ENCODE data around the gene SRRM2. TPM values are rescaled to one million over a fixed set of nuclear protein-coding genes. Genes with fewer than 3 reads are reported as not detected.
A peak's percentile ranks its signal among the peaks of the same experiment; 100 is the strongest.

Gene SRRM2
- total RNA-seq, 1 donor from 2014 or later: 239 TPM

GRCh38 chr16:2736476-2737237 is 15.8 kb upstream of the SRRM2 start:
- ATAC-seq: no peak
- intact Hi-C loops (cut with DNase I): no loop called here
- no peak for DNase-seq (ENCODE audit: missing footprints)

DNA sequence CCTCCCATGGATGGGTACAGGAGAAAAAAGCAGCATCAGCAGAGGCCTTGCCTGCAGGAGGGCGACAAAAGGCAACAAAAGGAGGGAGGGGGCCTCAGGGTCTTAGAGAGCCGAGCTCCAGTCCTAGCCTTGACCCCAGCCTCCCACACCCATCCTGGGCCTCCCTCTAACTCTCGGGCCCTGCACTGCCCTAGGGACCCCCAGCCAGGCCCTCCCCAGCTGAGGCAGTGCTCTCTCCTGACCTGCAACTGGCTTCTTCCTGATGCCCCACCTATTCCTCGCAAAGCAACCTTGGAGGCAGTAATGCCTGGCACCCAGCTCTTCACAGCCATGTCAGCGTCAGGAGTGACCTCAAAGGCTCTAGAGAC is 15.2 kb upstream of the SRRM2 start:
- ATAC-seq (no peak), DNase-seq (ENCODE audit: missing footprints) (no peak)
- intact Hi-C loops (cut with DNase I): no loop called here

GRCh38 chr16:2737895-2738418 is 14.5 kb upstream of the SRRM2 start:
- DNase-seq (ENCODE audit: missing footprints): no peak
- intact Hi-C loops (cut with DNase I): no loop called here
- no peak for ATAC-seq

GRCh38 chr16:2738615-2739014 is 13.8 kb upstream of the SRRM2 start:
- DNase-seq (ENCODE audit: missing footprints) (no peak), ATAC-seq (no peak)
- intact Hi-C loops (cut with DNase I): no loop called here

DNA sequence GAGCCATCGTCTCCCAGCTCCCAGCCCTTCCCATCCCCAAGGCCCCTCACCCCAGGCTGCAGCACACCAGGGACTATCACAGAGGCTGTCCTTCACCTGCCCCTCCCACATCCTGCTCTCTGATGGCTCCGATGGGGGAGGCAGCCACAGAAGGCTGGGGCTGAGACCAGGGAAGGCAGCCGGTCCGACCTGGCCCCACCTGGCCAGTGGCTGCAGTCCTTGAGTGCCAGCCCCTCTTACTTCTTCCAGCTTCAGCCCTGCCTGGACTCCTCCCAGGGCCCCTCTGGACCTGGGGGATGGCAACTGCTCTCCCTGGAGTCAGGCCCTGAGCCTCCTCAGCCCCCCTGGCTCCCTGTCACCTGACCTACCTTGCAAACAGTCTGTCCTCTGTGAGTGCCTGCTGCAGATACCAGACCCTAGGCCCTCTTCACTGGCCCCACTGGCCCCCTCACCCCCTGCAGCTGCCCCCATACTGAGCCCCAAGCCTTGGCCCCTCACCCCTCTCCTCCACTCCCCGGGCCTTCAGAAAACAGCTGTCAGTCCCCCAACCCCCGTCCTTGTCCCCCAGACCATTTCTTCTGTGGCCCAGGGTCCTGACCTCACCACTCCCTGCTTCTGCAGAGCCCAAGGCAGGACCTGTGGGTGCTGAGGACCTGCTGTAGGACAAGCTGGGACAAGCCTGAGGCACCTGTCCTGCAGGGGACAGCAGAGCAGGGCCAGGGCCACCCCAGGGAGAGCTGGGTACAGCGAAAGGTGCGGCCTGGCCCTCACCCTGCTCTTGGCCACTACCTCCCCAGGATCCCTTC is 12.6 kb upstream of the SRRM2 start:
- no peak for DNase-seq (ENCODE audit: missing footprints)
- no peak for ATAC-seq
- intact Hi-C loops (cut with DNase I): no loop called here

- ATAC-seq (no peak), DNase-seq (ENCODE audit: missing footprints) (no peak)
- intact Hi-C loops (cut with DNase I): no loop called here
Measured at GRCh38 chr16:2740476-2740875, 12.0 kb upstream of the SRRM2 start.

DNA sequence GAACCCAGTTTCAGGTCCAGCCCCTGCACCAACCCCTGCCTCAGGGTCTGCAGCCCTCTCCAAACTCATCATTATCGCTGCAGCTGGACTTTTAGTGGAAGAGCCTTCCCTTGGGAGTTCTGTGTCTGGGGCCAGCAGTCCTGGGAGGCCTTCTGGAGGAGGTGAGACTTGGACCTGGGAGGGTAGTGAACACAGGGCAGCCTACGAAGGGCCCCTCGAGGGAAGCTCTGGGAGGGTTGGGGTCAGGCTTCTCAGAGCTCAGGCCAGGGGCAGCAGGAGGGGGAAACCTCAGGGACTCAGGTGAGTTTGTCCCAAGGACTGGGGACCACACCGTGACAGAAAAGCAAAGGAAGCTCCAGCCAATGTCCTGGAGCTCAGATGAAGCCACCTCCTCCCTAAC is 11.3 kb upstream of the SRRM2 start:
- no peak for ATAC-seq
- DNase-seq (ENCODE audit: missing footprints): no peak
- intact Hi-C loops (cut with DNase I): no loop called here

- ATAC-seq (no peak), DNase-seq (ENCODE audit: missing footprints) (no peak)
- intact Hi-C loops (cut with DNase I): no loop called here
Measured at GRCh38 chr16:2742323-2743006, 10.0 kb upstream of the SRRM2 start.

DNA sequence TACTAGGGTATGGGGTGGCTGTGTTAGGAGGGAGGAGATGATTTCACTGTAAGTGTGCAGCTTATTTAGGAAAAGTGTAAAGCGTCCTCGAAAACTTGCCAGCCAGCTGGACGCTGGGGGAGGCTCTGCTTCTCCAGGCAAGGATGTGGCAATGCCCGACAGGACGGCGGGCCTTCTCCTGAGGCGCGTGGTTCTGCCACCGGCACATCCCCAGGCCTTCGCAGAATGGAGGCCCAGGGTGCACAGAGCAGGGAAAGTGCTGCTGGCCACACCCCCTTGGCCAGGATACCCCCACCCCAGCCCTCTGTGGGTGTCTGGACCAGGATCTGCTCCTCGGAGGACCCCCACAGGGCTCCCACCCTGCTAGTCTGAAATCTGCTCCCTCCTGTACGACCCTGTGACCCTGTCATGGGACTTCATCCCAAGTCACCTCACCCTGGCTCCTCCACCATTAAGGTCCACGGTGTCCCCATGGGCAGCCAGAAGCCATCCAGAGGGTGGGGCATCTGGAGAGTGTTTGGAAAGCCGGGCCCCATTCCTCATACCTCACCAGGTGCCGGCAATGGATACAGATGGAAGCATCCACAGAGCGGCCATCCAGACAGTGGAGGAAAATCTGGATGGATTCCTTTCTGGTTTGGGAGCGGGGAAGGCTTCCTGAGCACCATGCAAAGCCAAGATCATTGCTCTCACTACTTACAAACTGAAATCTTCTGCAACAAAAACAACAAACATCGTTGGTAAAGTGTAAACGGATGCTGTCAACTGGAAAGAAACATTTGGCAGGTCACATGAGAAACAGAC is 9.2 kb upstream of the SRRM2 start:
- ATAC-seq: no peak
- no peak for DNase-seq (ENCODE audit: missing footprints)
- intact Hi-C loops (cut with DNase I): no loop called here

GRCh38 chr16:2744711-2745110 is 7.7 kb upstream of the SRRM2 start:
- ATAC-seq: no peak
- intact Hi-C loops (cut with DNase I): no loop called here
- DNase-seq (ENCODE audit: missing footprints): no peak

DNA sequence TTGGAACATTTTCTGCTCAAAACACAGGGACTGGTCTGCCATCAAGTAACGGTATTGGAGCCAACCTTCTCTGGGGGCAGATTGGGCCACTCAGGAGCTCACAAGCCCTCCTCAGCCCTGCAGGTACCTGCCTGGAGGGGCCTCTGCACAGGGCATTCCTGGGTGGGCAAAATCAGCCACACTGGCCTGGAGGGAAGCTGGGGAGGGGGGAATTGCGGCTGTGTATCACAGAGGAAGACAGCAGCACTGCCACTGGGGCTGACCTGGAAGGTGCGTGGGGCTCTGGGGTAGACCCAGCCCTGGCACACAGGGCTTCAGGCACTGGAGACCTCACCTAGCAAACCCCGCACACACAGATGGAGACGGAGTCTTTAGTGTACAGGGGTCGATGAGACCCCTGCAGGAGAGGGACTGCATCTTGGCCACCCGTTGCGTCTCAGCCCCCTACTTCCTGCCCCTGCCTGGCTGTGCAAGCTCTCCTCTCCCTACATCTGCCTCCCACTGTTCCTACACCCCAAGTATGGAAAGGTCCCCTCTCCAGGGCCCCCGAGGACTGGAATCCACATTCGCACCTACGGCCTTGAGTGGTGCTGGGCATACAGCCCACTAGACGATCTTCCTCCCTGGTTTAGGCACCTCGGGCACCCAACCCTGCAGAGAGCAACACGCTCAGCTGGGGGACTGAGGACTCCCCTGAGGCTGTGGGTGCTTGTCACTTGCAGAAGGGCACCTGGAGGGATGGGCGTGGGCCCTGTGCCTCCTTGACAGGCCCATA is 7.1 kb upstream of the SRRM2 start:
- intact Hi-C loops (cut with DNase I): no loop called here
- no peak for ATAC-seq
- no peak for DNase-seq (ENCODE audit: missing footprints)

DNA sequence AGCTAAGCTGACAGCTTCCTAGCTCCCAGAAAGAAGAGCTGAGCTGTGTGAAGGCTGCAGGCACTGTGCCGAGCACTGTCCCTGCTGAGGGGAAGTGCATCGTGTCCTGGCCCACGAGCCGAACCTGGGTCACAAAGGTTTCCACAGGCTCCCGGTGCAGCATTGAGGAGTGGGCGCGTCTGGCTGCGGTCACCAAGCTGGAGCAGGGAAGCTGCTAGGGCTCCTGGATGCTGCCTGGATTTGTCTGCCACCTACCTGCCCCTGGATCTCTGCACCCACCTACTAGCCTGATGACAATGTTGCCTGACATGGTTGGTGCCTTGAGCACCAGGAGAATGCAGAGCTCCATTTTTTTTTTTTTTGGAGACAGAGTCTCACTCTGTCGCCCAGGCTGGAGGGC is 6.5 kb upstream of the SRRM2 start:
- intact Hi-C loops (cut with DNase I): no loop called here
- ATAC-seq (no peak), DNase-seq (ENCODE audit: missing footprints) (no peak)

DNA sequence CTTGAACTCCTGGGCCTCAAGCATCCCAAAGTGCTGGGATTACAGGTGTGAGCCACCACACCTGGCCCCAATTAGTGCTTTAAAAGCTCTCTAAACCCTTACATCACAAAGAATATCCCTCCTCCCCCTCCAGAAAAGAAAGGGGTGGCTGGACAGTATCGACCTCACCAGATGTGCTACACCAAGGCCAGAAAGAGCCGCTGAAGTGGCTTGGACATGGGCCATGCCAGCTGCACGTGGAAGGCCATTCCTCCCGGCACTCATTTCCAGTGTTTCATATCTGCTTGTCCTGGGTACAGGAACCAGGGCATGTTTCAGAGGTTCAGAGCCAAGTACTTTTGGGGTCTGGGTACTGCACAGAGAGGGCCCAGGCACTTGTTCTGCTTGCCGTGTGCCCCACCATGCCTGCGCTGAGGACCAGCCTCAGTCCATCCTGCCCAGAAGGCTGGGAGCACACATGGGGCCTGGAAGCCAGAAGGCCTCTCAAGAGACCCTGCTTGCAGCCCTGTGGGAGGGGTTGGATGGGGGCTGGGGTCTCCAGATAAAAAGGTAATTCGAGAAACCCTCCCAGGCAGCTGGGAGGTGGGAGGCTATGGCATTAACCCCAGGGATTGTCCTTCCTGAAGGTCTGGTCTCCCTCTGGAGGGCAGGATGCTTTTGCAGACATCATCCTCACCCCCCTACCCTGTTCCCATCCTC is 3.5 kb upstream of the SRRM2 start:
- ATAC-seq: no peak
- DNase-seq (ENCODE audit: missing footprints): no peak
- intact Hi-C loops (cut with DNase I): no loop called here

DNA sequence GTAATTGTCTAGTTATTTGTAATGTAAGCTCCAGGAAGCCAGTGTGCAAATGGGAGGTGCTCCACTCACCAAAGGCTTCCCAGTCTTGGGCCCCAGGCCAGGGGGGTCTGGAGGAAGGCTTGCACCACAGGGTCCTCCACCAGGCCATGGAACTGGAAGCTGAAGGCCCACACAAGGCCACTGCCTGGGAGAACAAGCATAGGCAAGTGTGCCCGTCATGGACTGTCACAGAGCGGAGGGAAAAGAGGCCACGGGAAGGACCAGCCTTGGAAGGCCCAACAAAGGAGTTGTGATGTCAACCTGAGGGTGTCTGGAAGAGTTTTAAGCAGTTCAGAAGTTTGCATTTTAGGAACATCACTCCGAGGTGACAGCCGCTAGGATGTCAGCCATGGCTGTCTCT is 3.0 kb upstream of the SRRM2 start:
- no peak for ATAC-seq
- intact Hi-C loops (cut with DNase I): no loop called here
- DNase-seq (ENCODE audit: missing footprints): no peak

- DNase-seq (ENCODE audit: missing footprints): no peak
- intact Hi-C loops (cut with DNase I): no loop called here
- no peak for ATAC-seq
Measured at GRCh38 chr16:2749936-2750335, 2.5 kb upstream of the SRRM2 start.

- no peak for ATAC-seq
- intact Hi-C loops (cut with DNase I): loop anchor here (1.0 to 2.0 kb wide), 2 partner anchors 26 to 117 kb away; partner anchors contain the start of gene ELOB
- peak; percentile 79 for DNase-seq (ENCODE audit: missing footprints)
Measured at GRCh38 chr16:2751577-2752034, 832 bp upstream of the SRRM2 start.

All from Right ventricle myocardium inferior (tissue), 1 donor.